DND-41 (cell line): Measurements from ENCODE around the gene LRRC53.

ENCODE experiments used
- ATAC-seq: fragments of 200-7000 bp; cut with Tn5 transposase; 3 replicates; pipeline ENCODE4 v1.9.1; 2021; ENCODE audit warnings: low read depth; ENCODE audit not compliant: insufficient read depth
- DNase-seq: peaks from one replicate; pipeline ENCODE4 v3.0.0-alpha.2; 2020
- H2AFZ ChIP-seq: 2 replicates; pipeline ENCODE4 v1.6.0; 2012; ENCODE audit warnings: low read depth, low read length
- H3K27ac ChIP-seq: 2 replicates; pipeline ENCODE4 v1.5.1; 2012; ENCODE audit warnings: low read length, inconsistent platforms
- H3K27me3 ChIP-seq: fragments of 200-600 bp; sonication (generic); 2 replicates; pipeline ENCODE4 v1.6.0; 2012; ENCODE audit warnings: low read length, mild to moderate bottlenecking, inconsistent platforms; ENCODE audit not compliant: insufficient read depth, poor library complexity
- H3K36me3 ChIP-seq: 2 replicates; pipeline ENCODE4 v1.5.1; 2012; ENCODE audit warnings: low read length, inconsistent platforms; ENCODE audit not compliant: insufficient read depth
- H3K4me1 ChIP-seq: 2 replicates; pipeline ENCODE4 v1.5.1; 2012; ENCODE audit warnings: mild to moderate bottlenecking, low read length; ENCODE audit not compliant: insufficient read depth
- H3K4me2 ChIP-seq: 2 replicates; pipeline ENCODE4 v1.6.0; 2012; ENCODE audit warnings: mild to moderate bottlenecking, moderate library complexity, low read length, inconsistent platforms; ENCODE audit not compliant: insufficient read depth
- H3K4me3 ChIP-seq, 2 experiments: fragments of 200-600 bp in 1 of 2; shearing (Covaris generic) in 1 of 2; 2 replicates each; pipeline ENCODE4 v1.5.1; 2012 to 2016; ENCODE audit warnings: inconsistent platforms in 2 of 2, low read length in 2 of 2, mild to moderate bottlenecking in 2 of 2, low read depth in 1 of 2, moderate library complexity in 1 of 2
- H3K79me2 ChIP-seq: 2 replicates; pipeline ENCODE4 v1.6.0; 2012; ENCODE audit warnings: low read length, inconsistent platforms; ENCODE audit not compliant: insufficient read depth
- H3K9ac ChIP-seq: 2 replicates; pipeline ENCODE4 v1.6.0; 2012; ENCODE audit warnings: low read depth, mild to moderate bottlenecking, inconsistent platforms, low read length, moderate library complexity
- H3K9me3 ChIP-seq: 2 replicates; pipeline ENCODE4 v1.5.1; 2012; ENCODE audit warnings: low read length, moderate library complexity, mild to moderate bottlenecking, inconsistent platforms; ENCODE audit not compliant: insufficient read depth, severe bottlenecking
- H4K20me1 ChIP-seq: 2 replicates; pipeline ENCODE4 v1.6.0; 2012; ENCODE audit warnings: low read length; ENCODE audit not compliant: insufficient read depth
- EZH2 ChIP-seq: IDR thresholded peaks from 3 replicates; pipeline ENCODE4 v1.6.1; 2012; ENCODE audit warnings: borderline replicate concordance, low read depth, mild to moderate bottlenecking, moderate library complexity, low read length, inconsistent platforms; ENCODE audit not compliant: severe bottlenecking
- TF ChIP-seq, protein P1 (sequence below): IDR thresholded peaks from 2 replicates; pipeline ENCODE4 v1.5.1; 2012; ENCODE audit warnings: borderline replicate concordance, low read length, moderate library complexity, mild to moderate bottlenecking; ENCODE audit not compliant: poor library complexity, severe bottlenecking; ENCODE audit errors: extremely low read depth

The LRRC53 gene

DNA sequence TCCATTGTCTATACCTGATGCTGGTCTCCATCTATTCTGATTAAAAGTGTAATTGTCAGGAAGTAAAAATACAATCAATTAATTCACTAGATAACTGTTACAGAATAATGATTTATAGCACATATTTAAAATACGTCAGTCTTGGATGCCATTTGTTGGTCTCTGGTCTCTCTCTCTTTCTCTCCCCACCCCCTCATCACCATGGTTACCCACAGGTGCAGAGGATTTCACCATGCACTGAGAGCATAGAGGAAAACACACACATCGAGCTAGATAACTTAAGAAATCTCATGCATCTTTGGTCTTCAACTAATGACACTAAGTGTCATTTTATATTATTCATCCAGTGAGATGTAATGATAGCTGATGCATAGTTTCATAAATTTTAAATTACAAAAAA lies 33.4 kb downstream of the LRRC53 start:
- H3K79me2 ChIP-seq = no peaks in the 10 kb centered on the region
- TF ChIP-seq, protein P1, sequence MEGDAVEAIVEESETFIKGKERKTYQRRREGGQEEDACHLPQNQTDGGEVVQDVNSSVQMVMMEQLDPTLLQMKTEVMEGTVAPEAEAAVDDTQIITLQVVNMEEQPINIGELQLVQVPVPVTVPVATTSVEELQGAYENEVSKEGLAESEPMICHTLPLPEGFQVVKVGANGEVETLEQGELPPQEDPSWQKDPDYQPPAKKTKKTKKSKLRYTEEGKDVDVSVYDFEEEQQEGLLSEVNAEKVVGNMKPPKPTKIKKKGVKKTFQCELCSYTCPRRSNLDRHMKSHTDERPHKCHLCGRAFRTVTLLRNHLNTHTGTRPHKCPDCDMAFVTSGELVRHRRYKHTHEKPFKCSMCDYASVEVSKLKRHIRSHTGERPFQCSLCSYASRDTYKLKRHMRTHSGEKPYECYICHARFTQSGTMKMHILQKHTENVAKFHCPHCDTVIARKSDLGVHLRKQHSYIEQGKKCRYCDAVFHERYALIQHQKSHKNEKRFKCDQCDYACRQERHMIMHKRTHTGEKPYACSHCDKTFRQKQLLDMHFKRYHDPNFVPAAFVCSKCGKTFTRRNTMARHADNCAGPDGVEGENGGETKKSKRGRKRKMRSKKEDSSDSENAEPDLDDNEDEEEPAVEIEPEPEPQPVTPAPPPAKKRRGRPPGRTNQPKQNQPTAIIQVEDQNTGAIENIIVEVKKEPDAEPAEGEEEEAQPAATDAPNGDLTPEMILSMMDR = no peak
- no peak for TF ChIP-seq EZH2
- H3K4me1 ChIP-seq = no peaks in the 10 kb centered on the region
- no peak for ATAC-seq
- no peak overlapping the region for H3K4me2 ChIP-seq
- H3K4me3 ChIP-seq = no peak overlapping the region
- DNase-seq = no peak
- H3K9ac ChIP-seq = no peak overlapping the region
- no peak overlapping the region for H2AFZ ChIP-seq
- no peaks in the 10 kb centered on the region for H3K9me3 ChIP-seq
- no peaks in the 10 kb centered on the region for H4K20me1 ChIP-seq
- H3K27me3 ChIP-seq = no peaks in the 10 kb centered on the region
- no peaks in the 10 kb centered on the region for H3K36me3 ChIP-seq
- H3K27ac ChIP-seq = no peak overlapping the region

DNA sequence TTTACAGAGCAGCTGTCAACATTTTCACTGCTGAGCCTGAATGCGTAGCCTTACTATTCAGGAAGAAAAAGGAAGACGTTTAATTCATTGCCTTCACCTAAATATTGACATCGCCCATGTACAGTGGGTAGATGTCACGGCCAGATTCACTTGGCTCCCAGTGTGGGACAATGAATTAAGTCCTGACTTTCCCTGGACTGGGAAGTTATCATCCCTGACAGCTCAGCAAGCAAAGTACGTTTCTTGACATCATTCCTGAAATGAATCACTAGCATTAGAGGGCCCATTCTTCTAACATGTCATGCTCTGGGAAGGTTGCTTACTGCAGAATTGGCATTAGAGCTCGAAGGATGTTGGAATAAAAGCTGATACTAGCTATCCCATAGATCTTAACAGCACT lies 37.8 kb downstream of the LRRC53 start:
- H3K4me2 ChIP-seq = no peak overlapping the region
- no peaks in the 10 kb centered on the region for H3K4me1 ChIP-seq
- no peak overlapping the region for H3K27ac ChIP-seq
- DNase-seq (no peak), ATAC-seq (no peak)
- H3K79me2 ChIP-seq = no peaks in the 10 kb centered on the region
- no peak overlapping the region for H2AFZ ChIP-seq
- H3K9ac ChIP-seq = no peak overlapping the region
- no peak overlapping the region for H3K4me3 ChIP-seq
- no peaks in the 10 kb centered on the region for H3K9me3 ChIP-seq
- no peaks in the 10 kb centered on the region for H4K20me1 ChIP-seq
- peaks cover 4% of the 10 kb centered on the region for H3K27me3 ChIP-seq
- no peaks in the 10 kb centered on the region for H3K36me3 ChIP-seq
- TF ChIP-seq EZH2 = no peak
- TF ChIP-seq, protein P1 = no peak

DNA sequence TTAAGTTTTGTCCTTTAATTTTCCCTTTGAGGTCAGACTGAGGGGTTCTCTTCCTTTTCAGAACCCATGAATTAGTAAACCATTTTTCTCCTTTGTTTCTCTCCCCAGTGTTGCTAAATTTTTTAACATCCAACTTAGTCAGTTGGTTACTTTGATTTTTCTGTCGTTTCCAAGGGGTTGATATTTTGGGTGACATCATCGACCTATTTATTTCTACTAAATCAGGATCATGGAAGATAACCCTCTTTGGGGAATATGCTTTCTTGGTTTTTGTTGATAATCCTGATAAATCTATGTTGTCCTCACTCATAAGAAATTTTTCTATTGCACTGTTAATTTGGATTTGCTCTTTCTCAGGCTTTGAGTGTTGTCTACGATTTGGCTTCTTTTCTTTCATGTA lies 40.9 kb downstream of the LRRC53 start:
- Histone ChIP-seq H3K79me2 (no peaks in the 10 kb centered on the region), H3K4me1 (no peaks in the 10 kb centered on the region), H3K27me3 (peaks cover 4% of the 10 kb centered on the region), H3K36me3 (no peaks in the 10 kb centered on the region), H3K27ac (no peak overlapping the region), H3K4me3 (no peak overlapping the region), H3K4me2 (no peak overlapping the region), H3K9me3 (no peaks in the 10 kb centered on the region), H2AFZ (no peak overlapping the region), H4K20me1 (no peaks in the 10 kb centered on the region), H3K9ac (no peak overlapping the region)
- ATAC-seq (no peak), DNase-seq (no peak)
- no peak for TF ChIP-seq EZH2
- TF ChIP-seq, protein P1 = no peak

DNA sequence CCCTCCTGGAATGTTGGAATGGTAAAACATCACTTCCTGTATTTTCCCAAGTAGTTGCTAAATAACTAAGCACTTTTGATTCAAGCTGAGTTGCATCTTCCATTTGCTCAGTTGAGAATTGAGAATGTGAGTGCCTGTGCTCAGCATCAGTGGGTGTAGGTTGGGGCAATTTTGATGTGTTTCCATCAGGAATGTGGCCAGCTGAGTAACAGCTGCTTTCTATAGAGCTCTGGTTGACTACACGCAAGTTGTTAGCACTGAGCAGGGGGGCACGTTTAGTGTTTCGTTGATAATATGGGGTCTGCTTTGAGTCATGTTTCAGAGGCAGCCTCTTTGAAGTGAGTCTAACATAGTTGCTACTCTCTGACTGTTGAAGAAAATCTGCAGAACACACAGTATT lies 41.5 kb downstream of the LRRC53 start:
- TF ChIP-seq EZH2 = no peak
- TF ChIP-seq, protein P1 = no peak
- no peak overlapping the region for H3K4me2 ChIP-seq
- no peak for DNase-seq
- no peaks in the 10 kb centered on the region for H3K36me3 ChIP-seq
- ATAC-seq = no peak
- no peaks in the 10 kb centered on the region for H3K9me3 ChIP-seq
- H3K4me3 ChIP-seq = no peak overlapping the region
- no peaks in the 10 kb centered on the region for H3K79me2 ChIP-seq
- no peak overlapping the region for H3K9ac ChIP-seq
- H4K20me1 ChIP-seq = no peaks in the 10 kb centered on the region
- H2AFZ ChIP-seq = no peak overlapping the region
- H3K27ac ChIP-seq = no peak overlapping the region
- H3K4me1 ChIP-seq = no peaks in the 10 kb centered on the region
- peaks cover 4% of the 10 kb centered on the region for H3K27me3 ChIP-seq
